Esophagus squamous epithelium (tissue), 4 donors: Measurements from ENCODE around the gene ERG28.

ENCODE experiments used
- POLR2A ChIP-seq, 4 donors: fragments of 450-650 bp; IDR thresholded peaks; one replicate each; pipeline ENCODE4 v1.6.1; 2017; ENCODE audit warnings: antibody characterized with exemption in 4 of 4, mild to moderate bottlenecking in 4 of 4, moderate library complexity in 3 of 4
- TF ChIP-seq, protein P1 (sequence below), 6 experiments: fragments of 450-650 bp in 4 of 6; fragments of 200-600 bp in 2 of 6; sonication (generic) in 2 of 6; IDR thresholded peaks; one replicate each; pipeline ENCODE4 v1.5.1; 2016 to 2019; ENCODE audit warnings: antibody characterized with exemption in 6 of 6, mild to moderate bottlenecking in 4 of 6, moderate library complexity in 4 of 6

DNA sequence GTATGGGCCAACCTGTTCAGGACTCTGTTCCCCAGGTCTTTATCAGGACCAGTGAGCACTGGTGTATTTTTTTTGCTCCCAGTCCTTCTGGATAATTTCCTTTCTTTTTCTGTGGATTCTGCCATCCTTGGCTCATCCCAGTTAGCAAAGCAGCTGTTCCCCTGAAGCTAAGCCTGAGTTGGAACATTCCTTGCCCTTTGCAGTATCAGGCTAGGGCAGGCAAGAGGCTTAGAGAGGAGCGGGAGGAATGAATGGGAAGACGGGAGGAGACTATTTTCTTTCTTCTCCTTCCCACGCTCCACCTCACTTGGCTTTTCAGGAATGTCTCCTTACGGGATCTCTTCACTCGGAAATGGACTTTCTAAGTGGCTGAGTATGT is 29.2 kb downstream of the ERG28 start:
- TF ChIP-seq, protein P1, sequence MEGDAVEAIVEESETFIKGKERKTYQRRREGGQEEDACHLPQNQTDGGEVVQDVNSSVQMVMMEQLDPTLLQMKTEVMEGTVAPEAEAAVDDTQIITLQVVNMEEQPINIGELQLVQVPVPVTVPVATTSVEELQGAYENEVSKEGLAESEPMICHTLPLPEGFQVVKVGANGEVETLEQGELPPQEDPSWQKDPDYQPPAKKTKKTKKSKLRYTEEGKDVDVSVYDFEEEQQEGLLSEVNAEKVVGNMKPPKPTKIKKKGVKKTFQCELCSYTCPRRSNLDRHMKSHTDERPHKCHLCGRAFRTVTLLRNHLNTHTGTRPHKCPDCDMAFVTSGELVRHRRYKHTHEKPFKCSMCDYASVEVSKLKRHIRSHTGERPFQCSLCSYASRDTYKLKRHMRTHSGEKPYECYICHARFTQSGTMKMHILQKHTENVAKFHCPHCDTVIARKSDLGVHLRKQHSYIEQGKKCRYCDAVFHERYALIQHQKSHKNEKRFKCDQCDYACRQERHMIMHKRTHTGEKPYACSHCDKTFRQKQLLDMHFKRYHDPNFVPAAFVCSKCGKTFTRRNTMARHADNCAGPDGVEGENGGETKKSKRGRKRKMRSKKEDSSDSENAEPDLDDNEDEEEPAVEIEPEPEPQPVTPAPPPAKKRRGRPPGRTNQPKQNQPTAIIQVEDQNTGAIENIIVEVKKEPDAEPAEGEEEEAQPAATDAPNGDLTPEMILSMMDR (IDR thresholded peaks at IDR 0.05) = no peak
- TF ChIP-seq POLR2A (IDR thresholded peaks at IDR 0.05) = no peak
